DND-41 (cell line): ENCODE results near the gene CDH16.

Source experiments
- EZH2 ChIP-seq: IDR thresholded peaks from 3 replicates; pipeline ENCODE4 v1.6.1; 2012; ENCODE audit warnings: borderline replicate concordance, low read depth, mild to moderate bottlenecking, moderate library complexity, low read length, inconsistent platforms; ENCODE audit not compliant: severe bottlenecking
- TF ChIP-seq, protein P1 (sequence below): IDR thresholded peaks from 2 replicates; pipeline ENCODE4 v1.5.1; 2012; ENCODE audit warnings: borderline replicate concordance, low read length, moderate library complexity, mild to moderate bottlenecking; ENCODE audit not compliant: poor library complexity, severe bottlenecking; ENCODE audit errors: extremely low read depth

- TF ChIP-seq, protein P1, sequence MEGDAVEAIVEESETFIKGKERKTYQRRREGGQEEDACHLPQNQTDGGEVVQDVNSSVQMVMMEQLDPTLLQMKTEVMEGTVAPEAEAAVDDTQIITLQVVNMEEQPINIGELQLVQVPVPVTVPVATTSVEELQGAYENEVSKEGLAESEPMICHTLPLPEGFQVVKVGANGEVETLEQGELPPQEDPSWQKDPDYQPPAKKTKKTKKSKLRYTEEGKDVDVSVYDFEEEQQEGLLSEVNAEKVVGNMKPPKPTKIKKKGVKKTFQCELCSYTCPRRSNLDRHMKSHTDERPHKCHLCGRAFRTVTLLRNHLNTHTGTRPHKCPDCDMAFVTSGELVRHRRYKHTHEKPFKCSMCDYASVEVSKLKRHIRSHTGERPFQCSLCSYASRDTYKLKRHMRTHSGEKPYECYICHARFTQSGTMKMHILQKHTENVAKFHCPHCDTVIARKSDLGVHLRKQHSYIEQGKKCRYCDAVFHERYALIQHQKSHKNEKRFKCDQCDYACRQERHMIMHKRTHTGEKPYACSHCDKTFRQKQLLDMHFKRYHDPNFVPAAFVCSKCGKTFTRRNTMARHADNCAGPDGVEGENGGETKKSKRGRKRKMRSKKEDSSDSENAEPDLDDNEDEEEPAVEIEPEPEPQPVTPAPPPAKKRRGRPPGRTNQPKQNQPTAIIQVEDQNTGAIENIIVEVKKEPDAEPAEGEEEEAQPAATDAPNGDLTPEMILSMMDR = peak; percentile 97
- no peak for TF ChIP-seq EZH2
Observed at GRCh38 chr16:66947302-66948065, 28.8 kb upstream of the CDH16 start.
